Heart left ventricle (tissue), 16 donors: ENCODE results near the gene MEIS2. TPM values are rescaled to one million over a fixed set of nuclear protein-coding genes. Genes with fewer than 3 reads are reported as not detected.

Source experiments
- ATAC-seq, 4 donors: fragments of 200-7000 bp; cut with Tn5 transposase; one replicate each; pipeline ENCODE4 v1.9.1; 2020 to 2022; ENCODE audit warnings: moderate library complexity in 4 of 4, mild to moderate bottlenecking in 3 of 4, moderate number of reproducible peaks in 1 of 4
- DNase-seq, 5 donors: peaks; one replicate each; pipeline ENCODE4 v3.0.0-alpha.2; 2020
- H3K27ac ChIP-seq, 12 donors: fragments of 200-600 bp; sonication (generic) in 4 of 12; one replicate each; pipeline versions ENCODE4 v1.5.0 to v1.8.0; 2016 to 2022; ENCODE audit warnings: mild to moderate bottlenecking in 2 of 12
- H3K27me3 ChIP-seq, 9 donors: fragments of 200-600 bp; sonication (generic) in 2 of 9; one replicate each; pipeline versions ENCODE4 v1.5.1 to v1.8.0; 2016 to 2022; ENCODE audit warnings: mild to moderate bottlenecking in 3 of 9
- H3K36me3 ChIP-seq, 9 donors: fragments of 200-600 bp; sonication (generic) in 2 of 9; one replicate each; pipeline versions ENCODE4 v1.5.0 to v1.8.0; 2018 to 2022; ENCODE audit warnings: mild to moderate bottlenecking in 2 of 9
- H3K4me1 ChIP-seq, 12 donors: fragments of 200-600 bp; sonication (generic) in 4 of 12; one replicate each; pipeline versions ENCODE4 v1.5.0 to v1.8.0; 2016 to 2022; ENCODE audit warnings: mild to moderate bottlenecking in 3 of 12
- H3K4me3 ChIP-seq, 12 donors: fragments of 200-600 bp; sonication (generic) in 4 of 12; one replicate each; pipeline versions ENCODE4 v1.5.0 to v1.8.0; 2017 to 2022; ENCODE audit warnings: mild to moderate bottlenecking in 9 of 12, moderate library complexity in 4 of 12
- H3K9me3 ChIP-seq, 12 donors: fragments of 200-600 bp; sonication (generic) in 4 of 12; one replicate each; pipeline versions ENCODE4 v1.5.0 to v1.8.0; 2016 to 2022; ENCODE audit warnings: mild to moderate bottlenecking in 1 of 12
- CTCF ChIP-seq, 12 donors: fragments of 200-600 bp; sonication (generic) in 4 of 12; IDR thresholded peaks; one replicate each; pipeline versions ENCODE4 v1.5.0 to v1.8.0; 2018 to 2022; ENCODE audit warnings: antibody characterized with exemption in 12 of 12, mild to moderate bottlenecking in 5 of 12
- POLR2A ChIP-seq, 2 donors: fragments of 450-650 bp; IDR thresholded peaks; one replicate each; pipeline ENCODE4 v1.6.1; 2017; ENCODE audit warnings: antibody characterized with exemption in 2 of 2, mild to moderate bottlenecking in 2 of 2, moderate library complexity in 2 of 2
- WGBS, 4 donors: extraction: QIAGEN DNeasy Blood & Tissue Kit in 2 of 4; methylation state at CpG; one replicate each; pipeline versions ENCODE4 v1.1.5 to v1.1.7; 2013 to 2018; 5-methylcytosine and 5-hydroxymethylcytosine counted together
- intact Hi-C, 10 donors: fragments of 100-400 bp; cut with DNase I; formaldehyde crosslinking; loops; one replicate each; pipeline versions ENCODE4 v1.11.1 to v1.14.2; 2022
- polyA plus RNA-seq, 2 donors: library from polyadenylated mRNA; stranded (reverse); fragments of 200-250 nt; gene quantifications; one replicate each; pipeline ENCODE4 v1.2.3, GENCODE V29; 2013
- total RNA-seq, 9 donors: library from RNA; depleted of rRNA in 2 of 9; stranded (reverse); fragments of >200 nt in 2 of 9; fragmentation: NEBNext Ultra II Directional in 3 of 9; extraction: Animal tissue kit (Norgen Biotek cat#: 25700) in 3 of 9; gene quantifications; one replicate each; pipeline versions ENCODE4 v1.1.0 to v1.2.4, GENCODE V29; 2016 to 2023
- donor health status: ischemic (EF 13 %, LVEDD 7.1; RV severe dilation, severe dysfunction).
- donor health status: healthy with polysubstance abuse.
- donor health status: DM: no; HTN: yes; CAD: no.
- donor health status: DM: no; HTN: no; CAD: no.
- donor health status: ischemic (EF 25% LVEDD 6.9; RV normal size, moderate dysfunction).
- donor health status: ischemic (EF 25% LVEDD 5.7; RV mildly dilated, moderate dysfunction).
- donor health status: healthy.
- donor health status: DM: yes; HTN: yes; CAD: no.
- donor health status: ischemic (EF 35%, LVEDD 5.7; RV mildly dilated, moderate dysfunction).
- donor health status: nonischemic (EF 11% LVEDD 7.7; RV severe dilation, severe dysfunction).
- donor health status: DM: yes; HTN: yes; CAD: no.
- donor health status: PGD.
- donor health status: ischemic (EF 29% LVEDD 5.4; RV normal size, mild dysfunction).
- donor health status: nonischemic (EF 23%, LVEDD 6.1; RV moderate dilation, normal function).

The MEIS2 gene
- total and polyA plus RNA-seq, 11 donors = 13.2 to 89.7 (median 49.7) TPM

- Histone ChIP-seq H3K36me3 (peaks cover 0 to 5% (median 0%) of the 10 kb centered on the region in 9 donors), H3K4me1 (peaks cover 0 to 48% (median 5%) of the 10 kb centered on the region in 12 donors), H3K27ac (peak overlapping the region in 1 of 12 donors; percentile 15), H3K27me3 (no peaks in the 10 kb centered on the region), H3K9me3 (no peaks in the 10 kb centered on the region), H3K4me3 (no peak overlapping the region)
- WGBS, 4 donors = 73 to 82% (median 74%) methylated on average over 3 of the region's 3 CpGs
- no peak for TF ChIP-seq POLR2A (IDR thresholded peaks at IDR 0.05)
- no peak for TF ChIP-seq CTCF (IDR thresholded peaks at IDR 0.05)
- ATAC-seq = peak in 3 of 4 donors; percentile 15 to 52 (median 42)
- intact Hi-C loops = no loop called here
- no peak for DNase-seq
Measured at GRCh38 chr15:36940219-36940618, 160.1 kb downstream of the MEIS2 start.

GRCh38 chr15:36938764-36939163, 161.6 kb downstream of the MEIS2 start:
- Histone ChIP-seq H3K27me3 (no peaks in the 10 kb centered on the region), H3K36me3 (peaks cover 0 to 5% (median 0%) of the 10 kb centered on the region in 9 donors), H3K4me1 (peaks cover 0 to 41% (median 1%) of the 10 kb centered on the region in 12 donors), H3K4me3 (no peak overlapping the region), H3K9me3 (no peaks in the 10 kb centered on the region), H3K27ac (no peak overlapping the region)
- DNase-seq (no peak), ATAC-seq (peak in 1 of 4 donors; percentile 24)
- no peak for TF ChIP-seq POLR2A (IDR thresholded peaks at IDR 0.05)
- no peak for TF ChIP-seq CTCF (IDR thresholded peaks at IDR 0.05)
- 78 to 83% (median 80%) methylated on average over 7 of the region's 7 CpGs for WGBS, 4 donors
- intact Hi-C loops = no loop called here

GRCh38 chr15:36938131-36938530, 162.2 kb downstream of the MEIS2 start:
- Histone ChIP-seq H3K27ac (no peak overlapping the region), H3K4me3 (no peak overlapping the region), H3K9me3 (no peaks in the 10 kb centered on the region), H3K4me1 (peaks cover 0 to 38% (median 0%) of the 10 kb centered on the region in 12 donors), H3K36me3 (peaks cover 0 to 5% (median 0%) of the 10 kb centered on the region in 9 donors), H3K27me3 (no peaks in the 10 kb centered on the region)
- 69 to 74% (median 73%) methylated on average over 4 of the region's 4 CpGs for WGBS, 4 donors
- intact Hi-C loops = no loop called here
- DNase-seq (no peak), ATAC-seq (no peak)
- no peak for TF ChIP-seq CTCF (IDR thresholded peaks at IDR 0.05)

- intact Hi-C loops = no loop called here
- peaks cover 0 to 5% (median 0%) of the 10 kb centered on the region in 9 donors for H3K36me3 ChIP-seq
- ATAC-seq = no peak
- no peak overlapping the region for H3K27ac ChIP-seq
- no peaks in the 10 kb centered on the region for H3K27me3 ChIP-seq
- H3K4me3 ChIP-seq = no peak overlapping the region
- no peak for TF ChIP-seq CTCF (IDR thresholded peaks at IDR 0.05)
- TF ChIP-seq POLR2A (IDR thresholded peaks at IDR 0.05) = no peak
- peaks cover 0 to 38% (median 0%) of the 10 kb centered on the region in 12 donors for H3K4me1 ChIP-seq
- no peak for DNase-seq
- H3K9me3 ChIP-seq = no peaks in the 10 kb centered on the region
Measured at GRCh38 chr15:36936613-36937012, 163.7 kb downstream of the MEIS2 start.
